Ovary (tissue), 3 donors: ENCODE data around the gene DHRS7B.

ENCODE experiments used
- EP300 ChIP-seq: sonication (generic); formaldehyde crosslinking; IDR thresholded peaks from one replicate; pipeline ENCODE4 v1.6.1; 2017; ENCODE audit warnings: antibody characterized with exemption
- POLR2A ChIP-seq: fragments of 450-650 bp; IDR thresholded peaks from one replicate; pipeline ENCODE4 v1.6.1; 2017; ENCODE audit warnings: antibody characterized with exemption, mild to moderate bottlenecking, moderate library complexity
- TF ChIP-seq, protein P1 (sequence below), 3 donors: fragments of 450-650 bp in 2 of 3; fragments of 200-600 bp in 1 of 3; IDR thresholded peaks; one replicate each; pipeline versions ENCODE4 v1.5.1 to v1.8.0; 2016 to 2022; ENCODE audit warnings: antibody characterized with exemption in 3 of 3, mild to moderate bottlenecking in 1 of 3
- donor health status: DM: no; HTN: no; CAD: no.

- TF ChIP-seq, protein P1, sequence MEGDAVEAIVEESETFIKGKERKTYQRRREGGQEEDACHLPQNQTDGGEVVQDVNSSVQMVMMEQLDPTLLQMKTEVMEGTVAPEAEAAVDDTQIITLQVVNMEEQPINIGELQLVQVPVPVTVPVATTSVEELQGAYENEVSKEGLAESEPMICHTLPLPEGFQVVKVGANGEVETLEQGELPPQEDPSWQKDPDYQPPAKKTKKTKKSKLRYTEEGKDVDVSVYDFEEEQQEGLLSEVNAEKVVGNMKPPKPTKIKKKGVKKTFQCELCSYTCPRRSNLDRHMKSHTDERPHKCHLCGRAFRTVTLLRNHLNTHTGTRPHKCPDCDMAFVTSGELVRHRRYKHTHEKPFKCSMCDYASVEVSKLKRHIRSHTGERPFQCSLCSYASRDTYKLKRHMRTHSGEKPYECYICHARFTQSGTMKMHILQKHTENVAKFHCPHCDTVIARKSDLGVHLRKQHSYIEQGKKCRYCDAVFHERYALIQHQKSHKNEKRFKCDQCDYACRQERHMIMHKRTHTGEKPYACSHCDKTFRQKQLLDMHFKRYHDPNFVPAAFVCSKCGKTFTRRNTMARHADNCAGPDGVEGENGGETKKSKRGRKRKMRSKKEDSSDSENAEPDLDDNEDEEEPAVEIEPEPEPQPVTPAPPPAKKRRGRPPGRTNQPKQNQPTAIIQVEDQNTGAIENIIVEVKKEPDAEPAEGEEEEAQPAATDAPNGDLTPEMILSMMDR (IDR thresholded peaks at IDR 0.05) = no peak
- no peak for TF ChIP-seq POLR2A
- TF ChIP-seq EP300 = no peak
Observed at GRCh38 chr17:21173543-21173942, 46.8 kb downstream of the DHRS7B start.
